HT-29 (cell line): Measurements from ENCODE around the gene HELQ. TPM values are rescaled to one million over a fixed set of nuclear protein-coding genes. Genes with fewer than 3 reads are reported as not detected.
A peak's percentile ranks its signal among the peaks of the same experiment; 100 is the strongest.

ENCODE experiments used
- DNase-seq: peaks from one replicate; pipeline ENCODE4 v3.0.0-alpha.2; 2015; ENCODE audit warnings: low spot score
- small RNA-seq: library from RNA; depleted of rRNA; stranded (forward); fragments of <200 nt; gene quantifications from one replicate; pipeline ENCODE3, GENCODE V24; 2014
- total RNA-seq: library from RNA; depleted of rRNA; stranded (reverse); fragments of >200 nt; shearing (Covaris generic); gene quantifications from 2 replicates; pipeline ENCODE4 v1.2.3, GENCODE V29; 2014; rRNA removed

The HELQ gene
- total RNA-seq, 1 experiment from 2014 or later = 10.4 TPM

DNA sequence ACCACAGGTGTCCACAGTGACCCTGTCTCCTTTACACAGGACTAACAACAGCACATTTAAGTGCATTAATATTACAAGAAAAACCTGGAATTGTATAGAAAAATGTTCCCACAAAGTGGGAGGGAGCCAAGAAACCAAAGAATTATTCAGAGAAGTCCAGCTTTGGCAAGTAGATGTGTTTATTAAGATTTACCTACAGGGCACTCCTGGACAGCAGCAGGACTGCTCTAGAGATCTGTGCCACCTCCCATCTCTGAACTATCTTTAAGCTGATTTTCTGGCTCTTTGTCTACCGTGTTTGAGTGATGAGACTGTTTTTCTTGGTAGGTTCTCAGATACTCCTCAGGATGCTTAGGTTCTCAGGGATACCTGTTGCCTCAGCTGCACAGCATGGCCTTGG lies 82.7 kb downstream of the HELQ start:
- DNase-seq = no peak

DNA sequence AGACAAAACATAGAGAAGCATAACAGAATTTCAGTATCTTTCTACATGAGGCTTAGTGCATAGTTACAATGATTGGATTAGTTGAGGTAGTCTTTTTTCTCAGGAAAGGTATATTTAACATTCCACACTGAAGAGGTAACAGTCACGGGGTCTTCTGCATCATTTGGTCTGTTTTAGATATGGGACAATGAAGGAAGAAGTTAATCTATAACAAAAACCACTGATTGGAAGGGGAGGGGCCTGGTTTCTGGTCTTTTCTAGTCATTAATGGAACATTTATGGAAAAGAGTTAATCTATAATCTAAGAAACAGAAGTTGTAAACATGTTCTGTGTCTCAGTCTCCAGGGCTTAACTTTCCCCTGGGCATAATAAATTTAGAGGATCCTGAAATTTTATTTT lies 83.7 kb downstream of the HELQ start:
- no peak for DNase-seq

DNA sequence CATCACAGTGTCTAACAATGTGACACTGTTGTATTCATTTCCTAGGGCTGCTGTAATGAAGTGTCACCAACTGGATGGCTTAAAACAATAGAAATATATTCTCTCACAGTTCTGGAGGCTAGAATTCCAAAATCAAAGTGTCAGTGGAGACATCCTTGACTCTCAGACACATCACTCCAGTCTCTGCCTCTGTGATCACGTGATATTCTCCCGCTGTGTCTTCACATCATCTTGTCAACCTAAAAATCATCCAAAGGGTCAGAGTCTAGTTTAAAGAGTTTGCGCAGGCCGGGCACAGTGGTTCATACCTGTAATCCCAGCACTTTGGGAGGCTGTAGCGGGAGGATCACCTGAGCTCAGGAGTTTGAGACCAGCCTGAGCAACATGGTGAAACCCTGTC lies 84.4 kb downstream of the HELQ start:
- DNase-seq = no peak

DNA sequence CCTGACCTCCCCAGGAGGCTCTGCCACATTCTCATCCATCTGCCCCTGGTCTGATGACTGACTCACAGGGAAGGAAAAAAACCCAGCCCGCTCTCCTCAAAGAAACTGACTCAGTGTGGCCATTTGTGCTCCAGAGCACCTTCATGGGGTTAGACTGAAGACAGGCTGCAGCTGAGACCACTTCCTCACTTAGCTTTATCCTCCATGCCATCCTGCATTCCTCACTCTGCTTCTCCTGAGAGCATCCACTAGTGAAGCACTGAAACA lies 85.0 kb downstream of the HELQ start:
- DNase-seq = no peak

DNA sequence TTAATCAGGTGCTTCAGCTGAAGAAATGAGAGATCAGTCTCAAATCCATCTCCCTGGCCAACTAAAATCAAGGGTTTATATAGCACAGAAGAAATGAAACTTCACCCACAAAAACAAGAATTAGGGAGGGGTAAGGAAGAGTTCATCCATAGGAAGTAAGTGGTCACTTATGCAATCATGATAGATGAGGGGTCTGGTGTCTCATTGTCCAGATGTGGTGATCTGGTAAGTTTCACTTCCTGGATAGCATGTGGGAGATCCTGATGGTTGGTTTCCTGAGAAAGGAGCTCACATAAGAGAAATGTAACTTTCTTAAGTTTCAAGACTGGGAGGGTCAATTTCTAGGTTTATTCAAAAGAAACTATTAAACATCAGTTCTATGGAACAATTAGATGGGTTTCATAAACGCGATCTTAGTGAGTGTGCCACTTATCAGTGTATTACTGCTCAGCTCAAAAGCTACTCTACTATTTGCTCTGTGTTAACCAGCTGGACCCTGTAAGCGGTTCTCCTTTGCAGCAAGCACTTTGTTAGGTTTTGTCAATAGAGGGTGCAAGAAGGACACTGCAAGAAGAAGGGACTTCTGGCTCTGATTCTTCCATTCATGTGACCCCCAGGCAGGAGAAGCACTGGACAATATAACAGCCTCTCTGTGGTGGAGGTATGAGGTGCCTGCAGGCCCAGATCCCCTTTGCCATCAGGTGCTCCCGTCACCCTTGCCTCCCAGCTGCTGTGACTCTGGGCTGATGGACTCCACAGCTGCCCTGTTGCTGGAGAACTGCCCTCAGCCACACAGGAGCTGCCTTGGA lies 85.6 kb downstream of the HELQ start:
- peak; percentile 18 for DNase-seq

DNA sequence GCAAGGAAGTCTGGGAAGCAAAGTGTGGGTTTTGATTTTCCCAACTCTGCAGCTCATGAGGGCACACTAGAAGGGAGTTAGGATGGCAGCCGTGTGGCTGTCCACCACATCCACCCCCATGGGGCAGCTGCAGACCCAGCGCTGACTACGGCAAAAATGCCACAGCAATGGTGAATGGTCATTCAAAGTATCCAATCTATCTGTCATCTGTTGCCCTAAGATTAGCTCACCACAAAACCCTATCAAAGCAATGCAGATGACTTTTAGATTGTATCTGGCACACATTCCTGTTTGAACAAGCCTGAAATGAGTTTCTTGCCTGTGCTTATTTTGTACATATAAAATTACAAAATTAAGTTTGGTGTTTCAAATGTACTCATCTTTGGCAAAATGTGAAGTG lies 91.3 kb downstream of the HELQ start:
- DNase-seq = no peak

DNA sequence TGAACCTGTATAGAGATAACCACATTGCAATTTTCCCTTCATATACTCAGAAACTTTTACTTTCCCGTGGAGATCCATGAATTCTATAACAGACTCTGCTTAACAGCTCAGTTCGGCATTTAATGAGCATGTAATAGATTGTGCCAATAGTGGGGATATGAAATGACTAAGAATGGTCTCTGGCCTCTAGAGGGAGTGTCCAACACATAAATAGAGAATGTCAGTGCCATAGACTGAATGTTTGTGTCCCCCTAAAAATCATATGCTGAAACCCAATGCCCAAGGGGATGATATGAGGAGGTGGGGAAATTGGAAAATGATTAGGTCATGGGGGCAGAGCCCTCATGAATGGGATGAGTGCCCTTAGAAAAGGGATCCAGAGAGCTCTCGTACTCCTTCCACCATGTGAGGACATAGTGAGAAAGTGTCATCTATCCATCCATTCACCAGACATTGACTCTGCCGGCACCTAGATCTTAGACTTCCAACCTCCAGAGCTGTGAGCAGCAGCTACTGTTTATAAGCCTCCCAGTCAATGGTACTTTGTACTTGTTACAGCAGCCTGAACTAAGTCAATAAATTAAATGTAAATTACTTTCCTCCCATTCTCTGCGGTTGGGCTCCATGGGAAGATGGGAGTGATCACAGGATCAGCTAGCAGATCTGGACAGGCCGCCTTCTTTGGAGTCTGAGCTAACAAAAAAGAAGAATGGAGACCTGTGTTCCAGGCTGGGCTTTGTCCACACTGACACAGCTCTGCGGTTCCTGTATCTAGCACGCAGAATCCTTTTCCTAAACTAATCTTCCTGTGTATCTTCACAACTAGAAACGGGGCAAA lies 92.9 kb downstream of the HELQ start:
- peak; percentile 54 for DNase-seq

DNA sequence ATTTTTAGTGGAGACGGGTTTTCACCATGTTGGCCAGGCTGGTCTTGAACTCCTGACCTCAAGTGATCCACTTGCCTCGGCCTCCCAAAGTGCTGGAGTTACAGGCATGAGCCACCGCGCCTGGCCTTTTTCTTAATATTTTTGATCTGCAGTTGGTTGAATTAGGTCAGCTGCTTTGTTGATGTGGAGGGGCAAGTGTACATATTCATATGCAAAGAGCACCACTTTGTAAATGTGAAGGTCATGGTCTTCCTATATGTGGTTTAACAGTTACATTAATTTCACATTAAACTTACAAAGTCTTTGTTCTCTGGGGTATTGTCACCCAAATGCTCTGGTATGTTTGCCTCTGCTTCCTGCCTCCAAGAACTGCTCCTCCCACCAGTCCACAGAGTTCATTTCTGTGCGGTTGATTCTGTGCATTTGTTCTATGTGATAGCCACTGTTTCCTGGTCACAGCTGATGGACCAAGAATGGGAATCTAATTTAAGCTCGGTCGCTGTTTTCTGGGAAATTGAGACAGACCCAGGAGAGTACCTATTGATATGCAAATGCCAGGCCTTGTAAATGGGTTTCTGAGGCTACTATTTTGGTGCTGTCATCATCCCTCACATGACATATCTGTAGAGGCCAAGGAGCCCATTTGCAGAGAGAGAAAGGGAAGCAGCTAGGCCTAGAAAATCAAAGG lies 94.1 kb downstream of the HELQ start:
- DNase-seq = no peak

DNA sequence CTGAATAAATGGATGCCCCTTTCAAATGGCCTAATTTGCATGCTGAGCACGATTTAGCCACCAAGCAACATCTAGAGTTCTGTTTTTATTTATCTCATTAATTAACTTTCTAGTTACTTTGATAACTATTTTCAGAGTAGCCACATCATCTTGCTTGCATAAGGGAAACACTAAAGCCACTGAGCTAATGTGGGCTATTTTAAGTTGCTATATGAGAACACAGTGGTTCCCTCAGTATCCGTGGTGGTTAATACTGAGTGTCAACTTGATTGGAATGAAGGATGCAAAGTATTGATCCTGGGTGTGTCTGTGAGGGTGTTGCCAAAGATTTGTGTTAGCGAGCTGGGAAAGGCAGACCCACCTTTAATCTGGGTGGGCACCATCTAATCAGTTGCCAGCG lies 95.6 kb downstream of the HELQ start:
- no peak for DNase-seq

DNA sequence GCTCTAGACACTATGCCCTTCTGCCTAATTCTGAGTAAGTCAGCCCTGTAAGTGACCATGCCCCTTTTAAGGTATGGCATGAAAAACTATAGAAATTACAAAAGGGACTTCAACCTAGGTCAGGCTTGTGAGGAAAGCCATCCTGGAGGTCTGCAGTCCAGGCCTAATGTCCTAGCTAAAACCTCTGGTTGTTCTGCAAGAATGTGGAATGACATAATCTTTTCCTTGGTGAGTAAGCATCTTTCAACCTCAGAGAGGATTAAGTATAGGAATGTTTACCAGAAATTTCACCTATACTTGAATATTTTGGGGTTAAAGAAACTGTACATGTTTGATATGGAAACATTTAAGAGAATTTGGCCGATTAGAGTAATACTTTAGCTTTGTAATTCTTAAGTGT lies 97.2 kb downstream of the HELQ start:
- DNase-seq = no peak

Small RNA genes within 50 kb of the gene (small RNA-seq; reads per million reads assigned to genes)
- not detected for gene AC114781.5

Other genes with a start within 250 kb of the HELQ start
- gene COQ2, start 171.0 kb downstream of the HELQ start, total RNA-seq = 14.6 and 19.3 TPM in 2 replicates
- 0.28 and 1.4 TPM in 2 replicates for gene HPSE, start 121.0 kb downstream of the HELQ start, total RNA-seq
- gene MRPS18C, start 235 bp upstream of the HELQ start, total RNA-seq = 19.2 and 20.1 TPM in 2 replicates
- gene ABRAXAS1, start 29.3 kb upstream of the HELQ start, total RNA-seq = 2.4 and 3.7 TPM in 2 replicates
- 8.3 and 13.7 TPM in 2 replicates for gene GPAT3, start 80.3 kb upstream of the HELQ start, total RNA-seq